ENCODE results near the gene CSNK1G2.

DNA sequence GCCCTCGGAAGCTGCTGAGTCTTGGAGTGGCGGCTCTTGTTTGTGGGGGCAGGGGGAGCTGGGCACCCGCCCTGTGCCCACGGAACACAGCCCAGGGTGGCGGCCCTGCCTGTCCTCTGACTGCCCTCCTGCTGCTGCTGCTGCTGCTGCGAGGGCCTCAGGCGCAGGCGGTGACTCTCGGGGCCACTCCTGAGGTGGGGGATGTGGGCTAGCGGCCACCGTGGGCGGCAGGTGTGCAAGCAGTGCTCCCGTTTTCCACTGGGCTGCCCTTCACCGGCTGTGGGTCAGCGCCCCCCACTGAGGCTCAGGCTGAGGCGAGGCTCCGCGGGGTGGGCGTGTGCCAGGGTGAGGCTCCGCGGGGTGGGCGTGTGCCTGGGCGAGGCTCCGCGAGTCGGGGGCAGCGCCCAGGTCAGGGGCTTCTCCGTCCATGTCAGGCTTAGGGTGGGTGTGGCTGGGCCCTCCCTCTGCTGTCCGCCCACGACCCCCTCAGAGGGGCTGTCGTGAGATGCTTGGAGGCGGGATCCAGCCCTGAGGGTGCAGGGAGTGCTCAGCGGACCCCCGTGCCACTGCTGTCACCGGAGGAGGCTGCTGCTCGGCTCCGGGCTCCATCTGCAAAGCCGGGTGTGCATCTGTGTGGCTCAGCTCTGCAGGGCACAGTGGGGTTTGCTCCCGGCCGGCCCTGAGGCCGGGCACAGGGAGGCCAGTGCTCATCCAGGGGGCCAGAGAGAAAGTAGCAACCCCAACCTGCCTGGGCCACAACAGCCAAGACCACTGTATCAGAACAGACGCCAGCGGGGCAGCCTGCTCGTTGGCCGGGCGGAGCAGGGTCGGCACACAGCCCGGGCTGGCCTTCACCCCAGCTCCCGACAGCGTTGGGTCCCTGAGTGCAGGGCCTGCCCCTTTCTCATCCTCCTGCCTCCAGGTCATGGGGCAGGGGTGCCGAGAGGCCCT lies 14.5 kb downstream of the CSNK1G2 start:
- TF ChIP-seq, protein P1, sequence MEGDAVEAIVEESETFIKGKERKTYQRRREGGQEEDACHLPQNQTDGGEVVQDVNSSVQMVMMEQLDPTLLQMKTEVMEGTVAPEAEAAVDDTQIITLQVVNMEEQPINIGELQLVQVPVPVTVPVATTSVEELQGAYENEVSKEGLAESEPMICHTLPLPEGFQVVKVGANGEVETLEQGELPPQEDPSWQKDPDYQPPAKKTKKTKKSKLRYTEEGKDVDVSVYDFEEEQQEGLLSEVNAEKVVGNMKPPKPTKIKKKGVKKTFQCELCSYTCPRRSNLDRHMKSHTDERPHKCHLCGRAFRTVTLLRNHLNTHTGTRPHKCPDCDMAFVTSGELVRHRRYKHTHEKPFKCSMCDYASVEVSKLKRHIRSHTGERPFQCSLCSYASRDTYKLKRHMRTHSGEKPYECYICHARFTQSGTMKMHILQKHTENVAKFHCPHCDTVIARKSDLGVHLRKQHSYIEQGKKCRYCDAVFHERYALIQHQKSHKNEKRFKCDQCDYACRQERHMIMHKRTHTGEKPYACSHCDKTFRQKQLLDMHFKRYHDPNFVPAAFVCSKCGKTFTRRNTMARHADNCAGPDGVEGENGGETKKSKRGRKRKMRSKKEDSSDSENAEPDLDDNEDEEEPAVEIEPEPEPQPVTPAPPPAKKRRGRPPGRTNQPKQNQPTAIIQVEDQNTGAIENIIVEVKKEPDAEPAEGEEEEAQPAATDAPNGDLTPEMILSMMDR (IDR thresholded peaks at IDR 0.05): no peak
- no peak for TF ChIP-seq POLR2A (IDR thresholded peaks at IDR 0.05)

All from thyroid gland (tissue), 4 donors.